Panc1 (cell line): ENCODE results near the gene DCLRE1C. TPM values are rescaled to one million over a fixed set of nuclear protein-coding genes. Genes with fewer than 3 reads are reported as not detected.

Experiments
- ATAC-seq: fragments of 200-7000 bp; cut with Tn5 transposase; 2 replicates; pipeline ENCODE4 v1.9.1; 2020; ENCODE audit warnings: mild to moderate bottlenecking, moderate library complexity
- BruUV-seq: library from RNA; stranded (reverse); fragments of 400-500 nt; replicated peaks from 2 replicates; lab custom pipeline; 2021; lab: Mats Ljungman, UMichigan
- CTCF ChIA-PET: fragments of 300-600 bp; sonication (Branson Sonifier 250); formaldehyde crosslinking; loops from one replicate; lab custom pipeline; 2022; ENCODE audit warnings: antibody characterized with exemption; lab: Charles Lee
- POLR2A ChIA-PET: fragments of 300-600 bp; sonication (Branson Sonifier 250); formaldehyde crosslinking; loops from one replicate; lab custom pipeline; 2022; ENCODE audit warnings: antibody characterized with exemption; lab: Charles Lee
- DNase-seq: peaks from one replicate; pipeline ENCODE4 v3.0.0-alpha.2; 2010; ENCODE audit warnings: low read depth, low spot score
- H3K27ac ChIP-seq: 2 replicates; pipeline ENCODE4 v1.5.1; 2011; ENCODE audit warnings: mild to moderate bottlenecking, low read length, inconsistent platforms
- H3K27me3 ChIP-seq: fragments of 200-500 bp; sonication (Bioruptor generic); 2 replicates; pipeline ENCODE4 v1.6.0; 2014; ENCODE audit warnings: low read length, inconsistent platforms; ENCODE audit not compliant: control insufficient read depth, insufficient read depth
- H3K36me3 ChIP-seq: fragments of 200-500 bp; sonication (Bioruptor generic); 2 replicates; pipeline ENCODE4 v1.5.1; 2014; ENCODE audit warnings: inconsistent platforms, mild to moderate bottlenecking, low read length, moderate library complexity; ENCODE audit not compliant: control insufficient read depth, insufficient read depth
- H3K4me1 ChIP-seq: 2 replicates; pipeline ENCODE4 v1.5.1; 2011; ENCODE audit warnings: inconsistent platforms, mild to moderate bottlenecking, low read length, moderate library complexity; ENCODE audit not compliant: control insufficient read depth, insufficient read depth
- H3K4me3 ChIP-seq, 2 experiments: 2 replicates each; pipeline ENCODE4 v1.5.1; 2011 to 2012; ENCODE audit warnings: low read depth in 2 of 2, low read length in 2 of 2, mild to moderate bottlenecking in 2 of 2, inconsistent platforms in 1 of 2, moderate library complexity in 1 of 2
- H3K9me3 ChIP-seq: fragments of 200-500 bp; sonication (Bioruptor generic); 2 replicates; pipeline ENCODE4 v1.5.1; 2014; ENCODE audit warnings: low read depth, mild to moderate bottlenecking, inconsistent platforms, low read length, moderate library complexity; ENCODE audit not compliant: control insufficient read depth, insufficient read depth
- CTCF ChIP-seq: fragments of 450-650 bp; IDR thresholded peaks from 2 replicates; pipeline ENCODE4 v1.5.1; 2017; ENCODE audit warnings: mild to moderate bottlenecking
- POLR2AphosphoS5 ChIP-seq: IDR thresholded peaks from 2 replicates; pipeline ENCODE4 v1.6.1; 2012; ENCODE audit warnings: mild to moderate bottlenecking, low read depth, low read length, moderate library complexity
- REST ChIP-seq, 2 experiments: IDR thresholded peaks; 2 replicates each; pipeline ENCODE4 v1.6.1; 2011 to 2012; ENCODE audit warnings: low read depth in 2 of 2, control low read depth in 1 of 2, low read length in 1 of 2, mild to moderate bottlenecking in 1 of 2, moderate library complexity in 1 of 2; ENCODE audit not compliant: insufficient read depth in 1 of 2
- SIN3A ChIP-seq: IDR thresholded peaks from 2 replicates; pipeline ENCODE4 v1.6.1; 2012; ENCODE audit warnings: low read depth, mild to moderate bottlenecking, low read length, moderate library complexity, borderline replicate concordance; ENCODE audit not compliant: insufficient read depth
- TCF7L2 ChIP-seq: IDR thresholded peaks from 2 replicates; pipeline ENCODE4 v1.6.1; 2011; ENCODE audit warnings: mild to moderate bottlenecking, low read depth, low read length, inconsistent platforms
- in situ Hi-C: cut with HindIII; loops from 2 replicates; pipeline ENCODE4 v1.10.0; 2016; ENCODE audit warnings: low sequenced_read_pairs, low pct_unique_long_range_greater_than_20kb
- intact Hi-C: fragments of 100-400 bp; cut with micrococcal nuclease; formaldehyde crosslinking; loops from one replicate; pipeline ENCODE4 v1.10.0; 2022; ENCODE audit not compliant: unreplicated experiment
- total RNA-seq: library from RNA; stranded (reverse); gene quantifications from one replicate; pipeline ENCODE4 v1.2.1, GENCODE V29; 2021; ENCODE audit not compliant: unreplicated experiment

Gene DCLRE1C
- total RNA-seq, 1 experiment from 2014 or later: 9.1 TPM

DNA sequence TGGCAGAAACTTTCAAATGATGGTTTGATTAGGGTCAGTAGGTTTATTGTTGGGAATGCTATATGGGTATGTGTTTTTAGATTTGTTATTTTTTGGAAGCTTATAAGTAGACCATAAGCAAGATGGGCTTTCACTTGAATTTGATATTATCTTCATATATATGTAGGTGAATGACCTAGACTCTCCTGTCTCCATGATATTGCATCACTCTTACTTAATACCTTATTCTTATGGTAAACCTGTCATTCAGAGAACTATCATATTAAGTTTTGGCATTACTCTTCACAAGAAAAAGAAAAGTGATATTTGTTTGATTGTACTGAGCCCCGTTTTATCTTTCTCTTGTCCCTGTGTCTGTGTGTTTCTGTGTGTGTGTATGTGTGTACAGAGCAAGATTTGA is 98.4 kb downstream of the DCLRE1C start:
- Histone ChIP-seq H3K9me3 (no peaks in the 10 kb centered on the region), H3K27ac (no peak overlapping the region), H3K27me3 (no peaks in the 10 kb centered on the region), H3K4me1 (no peaks in the 10 kb centered on the region), H3K4me3 (no peak overlapping the region), H3K36me3 (peaks cover 2% of the 10 kb centered on the region; the same call in 1 of the 2 replicates)
- in situ Hi-C loops: no loop called here
- BruUV-seq: no TSS peak
- TF ChIP-seq CTCF (no peak), REST (IDR thresholded peaks at IDR 0.05; ENCODE audit: insufficient read depth in 1 of 2, low read depth in 2 of 2, low read length in 1 of 2) (no peak), SIN3A (no peak), POLR2AphosphoS5 (no peak), TCF7L2 (no peak)
- POLR2A ChIA-PET: no interaction called here
- ATAC-seq (no peak), DNase-seq (no peak)
- CTCF ChIA-PET: no interaction called here
- intact Hi-C loops: no loop called here

- intact Hi-C loops (no loop called here), in situ Hi-C loops (no loop called here)
- no peak for TF ChIP-seq SIN3A
- no peak for TF ChIP-seq TCF7L2
- TF ChIP-seq REST (IDR thresholded peaks at IDR 0.05; ENCODE audit: insufficient read depth in 1 of 2, low read depth in 2 of 2, low read length in 1 of 2): no peak
- no peak for TF ChIP-seq CTCF
- no peak for TF ChIP-seq POLR2AphosphoS5
- Histone ChIP-seq H3K27ac (no peak overlapping the region), H3K4me3 (no peak overlapping the region), H3K36me3 (peaks cover 2% of the 10 kb centered on the region; the same call in 1 of the 2 replicates), H3K4me1 (no peaks in the 10 kb centered on the region), H3K27me3 (no peaks in the 10 kb centered on the region), H3K9me3 (no peaks in the 10 kb centered on the region)
- DNase-seq (no peak), ATAC-seq (no peak)
- POLR2A ChIA-PET: no interaction called here
- CTCF ChIA-PET: no interaction called here
- BruUV-seq: no TSS peak
These were observed 101.7 kb downstream of the DCLRE1C start for GRCh38 chr10:14852236-14852635.

Other genes starting within 250 kb of the DCLRE1C start
- 13.4 TPM for gene FAM107B, start 179.2 kb downstream of the DCLRE1C start, total RNA-seq
- gene CDNF, start 116.1 kb downstream of the DCLRE1C start, total RNA-seq: 0.39 TPM
- 15.9 TPM for gene HSPA14, start 115.8 kb downstream of the DCLRE1C start, total RNA-seq
- gene MSANTD7, start 115.8 kb downstream of the DCLRE1C start, total RNA-seq: 10.4 TPM
- 21.9 TPM for gene SUV39H2, start 75.2 kb downstream of the DCLRE1C start, total RNA-seq
- gene MEIG1, start 5.3 kb upstream of the DCLRE1C start, total RNA-seq: 0.54 TPM
- not detected for gene OLAH, start 89.8 kb upstream of the DCLRE1C start, total RNA-seq
- gene ACBD7, start 134.7 kb upstream of the DCLRE1C start, total RNA-seq: 1.8 TPM
- 19.9 TPM for gene RPP38, start 143.3 kb upstream of the DCLRE1C start, total RNA-seq
- gene NMT2, start 214.6 kb upstream of the DCLRE1C start, total RNA-seq: 14.3 TPM